ENCODE results near the gene DOK3.

GRCh38 chr5:177470759-177471536 is 38.7 kb downstream of the DOK3 start:
- TF ChIP-seq POLR2A (IDR thresholded peaks at IDR 0.05; ENCODE audit: low read length), result no peak
- TF ChIP-seq GATA1 (IDR thresholded peaks at IDR 0.05; ENCODE audit: low read depth, low read length), result no peak

Data from erythroblast (primary cell).